Hair follicular keratinocyte (primary cell): ENCODE data around the gene ARPC5L. TPM values are rescaled to one million over a fixed set of nuclear protein-coding genes. Genes with fewer than 3 reads are reported as not detected.

Source experiments
- total RNA-seq: library from RNA; depleted of rRNA; stranded (reverse); fragments of >200 nt; gene quantifications from 2 replicates; pipeline ENCODE4 v1.2.3, GENCODE V29; 2015

Gene ARPC5L
- total RNA-seq: 40.7 and 59.1 TPM in 2 replicates

DNA sequence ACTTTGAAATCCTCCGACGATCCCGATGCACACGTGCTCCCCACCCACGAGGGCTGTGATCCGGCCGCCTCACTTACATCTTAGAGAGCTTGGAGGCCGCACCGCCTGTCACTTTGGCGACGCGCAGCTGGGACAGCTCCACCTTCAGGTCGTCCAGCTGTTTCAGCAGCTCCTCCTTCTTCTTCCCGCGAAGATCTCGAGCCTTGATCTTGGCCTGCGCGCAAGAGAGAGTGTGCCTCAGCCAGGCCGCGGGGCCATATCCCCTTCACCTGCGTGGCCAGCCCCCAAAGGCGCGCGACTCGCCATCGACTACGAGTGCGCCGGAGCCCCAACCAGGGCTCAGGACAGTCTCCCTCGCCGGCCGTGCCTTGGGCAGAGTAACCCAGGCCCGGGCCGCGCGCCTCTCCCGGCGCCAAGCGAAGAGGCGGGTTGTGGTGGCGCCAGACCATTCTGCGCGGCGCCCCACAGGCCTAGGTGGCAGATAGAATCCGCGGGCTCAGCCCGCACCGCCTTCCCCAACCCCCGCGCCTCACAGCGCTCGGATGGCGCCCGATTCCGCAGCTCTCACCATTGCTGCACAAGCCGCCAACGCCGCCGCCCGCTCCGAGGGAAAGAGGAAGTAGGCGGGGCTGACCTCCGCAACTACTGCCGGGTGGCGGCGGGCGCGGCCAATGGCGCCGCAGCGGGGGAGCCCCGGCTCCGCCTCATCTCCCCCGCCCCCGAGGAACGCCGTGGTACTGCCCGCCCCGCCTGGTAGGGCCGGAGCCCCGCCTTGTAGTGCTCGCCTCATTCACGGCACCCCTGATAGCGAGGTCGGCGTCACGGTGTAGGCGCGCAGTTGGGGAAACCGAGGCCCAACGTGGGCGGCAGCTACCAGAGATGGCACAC, at the start of gene ARPC5L, which contains the start of gene RPL35:
Gene ARPC5L (plus strand): TSS at position 789 of the 888 bp plus-strand sequence. CDS start 7,161 bp downstream, outside the sequence.
Gene RPL35 (minus strand): TSS at position 616 of the 888 bp plus-strand sequence. CDS start 45 bp downstream, at position 571.

DNA sequence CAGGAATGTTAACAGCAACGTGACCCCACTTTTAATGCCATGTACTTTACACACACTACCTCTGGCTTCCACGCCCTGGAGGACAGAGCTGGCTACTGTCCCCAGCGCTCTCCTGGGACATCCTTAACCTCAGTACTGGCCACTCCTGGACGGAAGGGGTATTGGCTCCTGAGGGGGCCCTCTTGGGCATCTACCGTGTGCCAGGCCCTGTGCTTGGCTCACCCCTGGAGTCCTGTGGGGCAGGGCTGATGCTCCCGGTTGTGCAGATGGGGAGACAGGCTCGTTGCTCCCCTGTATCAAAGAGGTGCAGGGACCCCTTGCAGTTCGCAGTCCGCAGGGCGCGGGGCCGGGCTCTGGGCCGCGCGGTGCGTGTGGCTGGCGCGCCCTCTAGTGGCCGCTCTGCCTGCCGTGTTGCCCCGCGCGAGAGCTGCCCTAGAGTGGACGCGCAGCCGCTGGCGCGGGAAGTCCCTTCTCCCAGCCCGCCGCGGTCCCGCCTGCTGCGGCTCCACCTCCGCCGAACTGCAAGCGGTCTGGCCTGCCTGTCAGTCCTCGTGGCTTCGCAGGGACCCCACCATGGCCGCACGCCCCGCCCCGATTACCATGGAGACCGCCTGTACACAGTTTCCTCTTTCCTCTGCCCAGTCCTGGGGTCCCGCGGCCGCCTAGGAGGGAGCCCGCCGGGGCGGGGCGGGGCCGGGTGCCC, 8.9 kb upstream of the ARPC5L start, which contains the start of gene WDR38:
Gene WDR38 (plus strand): TSS at position 632 of the 703 bp plus-strand sequence. CDS start 72 bp downstream, outside the sequence.

Other genes starting within 250 kb of the ARPC5L start
- gene NR6A1, start 90.8 kb upstream of the ARPC5L start, total RNA-seq: 0.27 and 0.47 TPM in 2 replicates
- gene OLFML2A, start 85.0 kb upstream of the ARPC5L start, total RNA-seq: under 0.01 and 0.11 TPM in 2 replicates
- gene WDR38, start 8.7 kb upstream of the ARPC5L start, total RNA-seq: not detected in 2 replicates
- gene RPL35, start 173 bp upstream of the ARPC5L start, total RNA-seq: 4,029 and 4,203 TPM in 2 replicates
- gene GOLGA1, start 79.0 kb downstream of the ARPC5L start, total RNA-seq: 8.1 and 9.3 TPM in 2 replicates